Stimulated activated naive B cell treated with anti-CD40 and anti-IgM and Interleukin-4, amounts not matched to agents 10 μg/mL and 1 μg/mL and 100 μg/mL, for 72 hours (primary cell): ENCODE measurements around the gene FRMD4B.
"Not testable (repeated sequence)": the region's sequence is repeated elsewhere in the genome, so short reads cannot be mapped to it uniquely, and the experiment has no call there.

Source experiments
- ATAC-seq, 2 donors: fragments of 150-1000 bp; cut with Tn5 transposase; replicated peaks; 2 replicates each; pipeline ENCODE4 v1.10.0; 2021; ENCODE audit warnings: moderate library complexity in 1 of 2
- DNase-seq: peaks from one replicate; pipeline ENCODE4 v3.0.0; 2021
- H3K27ac Mint-ChIP-seq: one replicate; pipeline ENCODE4 v1.8.0; 2022; ENCODE audit warnings: mild to moderate bottlenecking, mixed read lengths
- H3K27me3 Mint-ChIP-seq, 2 donors: one replicate each; pipeline ENCODE4 v1.8.0; 2022; ENCODE audit warnings: mixed read lengths in 2 of 2
- H3K36me3 Mint-ChIP-seq, 2 donors: one replicate each; pipeline ENCODE4 v1.8.0; 2022; ENCODE audit warnings: mixed read lengths in 2 of 2, mild to moderate bottlenecking in 1 of 2
- H3K4me1 Mint-ChIP-seq, 2 donors: one replicate each; pipeline ENCODE4 v1.8.0; 2022; ENCODE audit warnings: mixed read lengths in 2 of 2, mild to moderate bottlenecking in 1 of 2
- H3K4me3 Mint-ChIP-seq, 2 donors: one replicate each; pipeline ENCODE4 v1.8.0; 2022; ENCODE audit warnings: mild to moderate bottlenecking in 2 of 2, mixed read lengths in 2 of 2, moderate library complexity in 1 of 2
- H3K9me3 Mint-ChIP-seq, 2 donors: one replicate each; pipeline ENCODE4 v1.8.0; 2022; ENCODE audit warnings: mixed read lengths in 2 of 2, mild to moderate bottlenecking in 1 of 2

Gene FRMD4B

GRCh38 chr3:69288161-69288895 lies 97.6 kb downstream of the FRMD4B start:
- Mint-ChIP-seq H3K27me3 (no peaks in the 10 kb centered on the region), H3K4me1 (no peaks in the 10 kb centered on the region), H3K36me3 (no peaks in the 10 kb centered on the region), H3K4me3 (no peak overlapping the region), H3K9me3 (no peaks in the 10 kb centered on the region), H3K27ac (no peak overlapping the region)
- ATAC-seq (no peak), DNase-seq (no peak)

- Mint-ChIP-seq H3K4me1 (peaks cover 2 to 5% of the 10 kb centered on the region in 2 donors), H3K36me3 (no peaks in the 10 kb centered on the region)
Measured at GRCh38 chr3:69283913-69284611, 101.8 kb downstream of the FRMD4B start.

GRCh38 chr3:69283496-69283895 lies 102.4 kb downstream of the FRMD4B start:
- DNase-seq (no peak), ATAC-seq (no peak)
- no peaks in the 10 kb centered on the region for H3K36me3 Mint-ChIP-seq
- peaks cover 2 to 5% of the 10 kb centered on the region in 2 donors for H3K4me1 Mint-ChIP-seq
- H3K27ac Mint-ChIP-seq: no peak overlapping the region
- no peak overlapping the region for H3K4me3 Mint-ChIP-seq
- no peaks in the 10 kb centered on the region for H3K9me3 Mint-ChIP-seq
- no peaks in the 10 kb centered on the region for H3K27me3 Mint-ChIP-seq

More at GRCh38 chr3:69283913-69284611, 101.8 kb downstream of the FRMD4B start:
- Mint-ChIP-seq H3K4me3 (no peak overlapping the region), H3K9me3 (no peaks in the 10 kb centered on the region), H3K27me3 (no peaks in the 10 kb centered on the region), H3K27ac (no peak overlapping the region)
- no peak for ATAC-seq
- DNase-seq: no peak

- Mint-ChIP-seq H3K4me3 (no peak overlapping the region), H3K27me3 (no peaks in the 10 kb centered on the region), H3K9me3 (no peaks in the 10 kb centered on the region), H3K27ac (no peak overlapping the region), H3K36me3 (no peaks in the 10 kb centered on the region), H3K4me1 (peaks cover 2 to 5% of the 10 kb centered on the region in 2 donors)
- no peak for DNase-seq
- ATAC-seq: no peak
Measured at GRCh38 chr3:69282181-69282580, 103.7 kb downstream of the FRMD4B start.

GRCh38 chr3:69277403-69277802 lies 108.5 kb downstream of the FRMD4B start:
- H3K27me3 Mint-ChIP-seq, H3K9me3 Mint-ChIP-seq, H3K36me3 Mint-ChIP-seq, DNase-seq, H3K27ac Mint-ChIP-seq, H3K4me1 Mint-ChIP-seq, H3K4me3 Mint-ChIP-seq, ATAC-seq: not testable (repeated sequence)

- Mint-ChIP-seq H3K9me3 (no peaks in the 10 kb centered on the region), H3K4me1 (peaks cover under 1 to 2% of the 10 kb centered on the region in 2 donors), H3K36me3 (no peaks in the 10 kb centered on the region), H3K27me3 (no peaks in the 10 kb centered on the region), H3K27ac (no peak overlapping the region), H3K4me3 (no peak overlapping the region)
- DNase-seq (no peak), ATAC-seq (no peak)
Measured at GRCh38 chr3:69276884-69277283, 109.0 kb downstream of the FRMD4B start.

GRCh38 chr3:69276191-69276590 lies 109.7 kb downstream of the FRMD4B start:
- ATAC-seq, H3K27me3 Mint-ChIP-seq, H3K4me3 Mint-ChIP-seq: not testable (repeated sequence)

GRCh38 chr3:69273896-69274295 lies 112.0 kb downstream of the FRMD4B start:
- Mint-ChIP-seq H3K4me3 (no peak overlapping the region), H3K4me1 (peaks cover 0 to 2% of the 10 kb centered on the region in 2 donors), H3K27me3 (no peaks in the 10 kb centered on the region), H3K36me3 (no peaks in the 10 kb centered on the region), H3K27ac (no peak overlapping the region), H3K9me3 (no peaks in the 10 kb centered on the region)
- DNase-seq: no peak
- no peak for ATAC-seq

More at GRCh38 chr3:69276191-69276590, 109.7 kb downstream of the FRMD4B start:
- H3K27ac Mint-ChIP-seq, DNase-seq, H3K4me1 Mint-ChIP-seq, H3K9me3 Mint-ChIP-seq, H3K36me3 Mint-ChIP-seq: not testable (repeated sequence)

- Mint-ChIP-seq H3K36me3 (no peaks in the 10 kb centered on the region), H3K27ac (no peak overlapping the region), H3K4me3 (no peak overlapping the region), H3K27me3 (no peaks in the 10 kb centered on the region), H3K9me3 (no peaks in the 10 kb centered on the region), H3K4me1 (peaks cover 0 to 2% of the 10 kb centered on the region in 2 donors)
- DNase-seq (no peak), ATAC-seq (no peak)
Measured at GRCh38 chr3:69272556-69272955, 113.3 kb downstream of the FRMD4B start.

- Mint-ChIP-seq H3K27me3 (no peaks in the 10 kb centered on the region), H3K9me3 (no peaks in the 10 kb centered on the region), H3K27ac (no peak overlapping the region), H3K4me3 (no peak overlapping the region), H3K36me3 (no peaks in the 10 kb centered on the region), H3K4me1 (no peaks in the 10 kb centered on the region)
- DNase-seq (no peak), ATAC-seq (no peak)
Measured at GRCh38 chr3:69271098-69271497, 114.8 kb downstream of the FRMD4B start.

GRCh38 chr3:69266585-69266984 lies 119.3 kb downstream of the FRMD4B start:
- Mint-ChIP-seq H3K4me1 (no peaks in the 10 kb centered on the region), H3K36me3 (no peaks in the 10 kb centered on the region), H3K9me3 (no peaks in the 10 kb centered on the region), H3K27ac (no peak overlapping the region), H3K4me3 (no peak overlapping the region), H3K27me3 (no peaks in the 10 kb centered on the region)
- ATAC-seq (no peak), DNase-seq (no peak)

GRCh38 chr3:69266071-69266470 lies 119.8 kb downstream of the FRMD4B start:
- DNase-seq, H3K27ac Mint-ChIP-seq, H3K4me1 Mint-ChIP-seq, ATAC-seq, H3K4me3 Mint-ChIP-seq, H3K27me3 Mint-ChIP-seq, H3K36me3 Mint-ChIP-seq, H3K9me3 Mint-ChIP-seq: not testable (repeated sequence)

- not testable (repeated sequence) for H3K27me3 Mint-ChIP-seq, H3K27ac Mint-ChIP-seq, H3K9me3 Mint-ChIP-seq, H3K4me1 Mint-ChIP-seq, H3K4me3 Mint-ChIP-seq, ATAC-seq, DNase-seq, H3K36me3 Mint-ChIP-seq
Measured at GRCh38 chr3:69260843-69261405, 125.0 kb downstream of the FRMD4B start.

- H3K27me3 Mint-ChIP-seq: no peaks in the 10 kb centered on the region
- no peaks in the 10 kb centered on the region for H3K4me1 Mint-ChIP-seq
- H3K36me3 Mint-ChIP-seq: no peaks in the 10 kb centered on the region
- DNase-seq: no peak
- no peak overlapping the region for H3K4me3 Mint-ChIP-seq
- H3K9me3 Mint-ChIP-seq: peaks cover 0 to 4% of the 10 kb centered on the region in 2 donors
- H3K27ac Mint-ChIP-seq: no peak overlapping the region
- no peak for ATAC-seq
Measured at GRCh38 chr3:69260216-69260787, 125.6 kb downstream of the FRMD4B start.
